Upper lobe of left lung (tissue), 4 donors: ENCODE data around the gene SCUBE2.

Experiments used
- EP300 ChIP-seq, 4 donors: sonication (generic); formaldehyde crosslinking; IDR thresholded peaks; one replicate each; pipeline ENCODE4 v1.5.1; 2017; ENCODE audit warnings: antibody characterized with exemption in 4 of 4, control low read depth in 2 of 4
- POLR2AphosphoS5 ChIP-seq, 2 donors: sonication (generic); formaldehyde crosslinking; IDR thresholded peaks; one replicate each; pipeline ENCODE4 v1.5.1; 2017; ENCODE audit warnings: antibody characterized with exemption in 2 of 2
- TF ChIP-seq, protein P1 (sequence below), 6 experiments: fragments of 450-650 bp in 4 of 6; fragments of 200-600 bp in 2 of 6; sonication (generic) in 2 of 6; IDR thresholded peaks; one replicate each; pipeline ENCODE4 v1.5.1; 2016 to 2019; ENCODE audit warnings: antibody characterized with exemption in 6 of 6

DNA sequence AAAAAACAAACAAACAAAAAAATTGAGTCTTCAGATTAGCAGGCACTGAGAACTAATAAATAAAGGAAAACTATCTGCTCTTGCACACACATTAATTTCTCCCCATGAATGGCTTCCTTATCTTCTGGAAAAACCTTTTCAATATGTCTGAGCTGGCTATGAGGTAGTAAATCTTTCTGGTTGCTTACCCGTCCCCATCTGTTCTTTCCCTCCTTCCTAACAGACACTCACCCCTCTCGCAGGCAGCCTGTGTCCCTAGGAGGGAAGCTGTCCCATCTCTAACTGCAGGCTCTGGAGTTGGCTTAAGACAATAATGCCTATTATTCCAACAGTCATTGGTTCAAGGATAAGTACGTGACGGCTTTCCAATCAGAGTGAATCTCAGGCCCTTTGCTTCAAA is 8.2 kb upstream of the SCUBE2 start:
- TF ChIP-seq, protein P1, sequence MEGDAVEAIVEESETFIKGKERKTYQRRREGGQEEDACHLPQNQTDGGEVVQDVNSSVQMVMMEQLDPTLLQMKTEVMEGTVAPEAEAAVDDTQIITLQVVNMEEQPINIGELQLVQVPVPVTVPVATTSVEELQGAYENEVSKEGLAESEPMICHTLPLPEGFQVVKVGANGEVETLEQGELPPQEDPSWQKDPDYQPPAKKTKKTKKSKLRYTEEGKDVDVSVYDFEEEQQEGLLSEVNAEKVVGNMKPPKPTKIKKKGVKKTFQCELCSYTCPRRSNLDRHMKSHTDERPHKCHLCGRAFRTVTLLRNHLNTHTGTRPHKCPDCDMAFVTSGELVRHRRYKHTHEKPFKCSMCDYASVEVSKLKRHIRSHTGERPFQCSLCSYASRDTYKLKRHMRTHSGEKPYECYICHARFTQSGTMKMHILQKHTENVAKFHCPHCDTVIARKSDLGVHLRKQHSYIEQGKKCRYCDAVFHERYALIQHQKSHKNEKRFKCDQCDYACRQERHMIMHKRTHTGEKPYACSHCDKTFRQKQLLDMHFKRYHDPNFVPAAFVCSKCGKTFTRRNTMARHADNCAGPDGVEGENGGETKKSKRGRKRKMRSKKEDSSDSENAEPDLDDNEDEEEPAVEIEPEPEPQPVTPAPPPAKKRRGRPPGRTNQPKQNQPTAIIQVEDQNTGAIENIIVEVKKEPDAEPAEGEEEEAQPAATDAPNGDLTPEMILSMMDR (IDR thresholded peaks at IDR 0.05) = no peak
- TF ChIP-seq EP300 (IDR thresholded peaks at IDR 0.05) = no peak
- no peak for TF ChIP-seq POLR2AphosphoS5 (IDR thresholded peaks at IDR 0.05)
